Measurements from ENCODE around the gene ANKRD12.

ANKRD12 gene

GRCh38 chr18:9329471-9329870 lies 192.9 kb downstream of the ANKRD12 start:
- Histone ChIP-seq H4K20me1 (ENCODE audit: insufficient read depth, low read length) (no peaks in the 10 kb centered on the region), H3K4me3 (ENCODE audit: low read depth, low read length, poor library complexity, severe bottlenecking) (no peak overlapping the region), H3K27ac (ENCODE audit: low read depth, low read length, poor library complexity, severe bottlenecking) (no peak overlapping the region), H2AFZ (ENCODE audit: low read length) (no peak overlapping the region), H3K36me3 (ENCODE audit: insufficient read depth, low read length) (no peaks in the 10 kb centered on the region), H3K9ac (ENCODE audit: low read length) (no peak overlapping the region), H3K4me2 (ENCODE audit: low read length) (no peak overlapping the region), H3K79me2 (ENCODE audit: insufficient read depth, low read length) (no peaks in the 10 kb centered on the region), H3K27me3 (ENCODE audit: insufficient read depth, low read length) (no peaks in the 10 kb centered on the region; the same call in 1 of the 2 replicates), H3F3A (ENCODE audit: insufficient read depth, low read length) (no peaks in the 10 kb centered on the region), H3K9me3 (ENCODE audit: low read length) (peaks cover 4% of the 10 kb centered on the region; the same call in 1 of the 2 replicates), H3K4me1 (ENCODE audit: insufficient read depth, low read length, severe bottlenecking) (no peaks in the 10 kb centered on the region), H3K9me2 (ENCODE audit: low read depth, low read length) (no peaks in the 10 kb centered on the region)
- TF ChIP-seq CTCF (IDR thresholded peaks at IDR 0.05; ENCODE audit: low read length), result no peak
- no peak for TF ChIP-seq EZH2 (IDR thresholded peaks at IDR 0.05; ENCODE audit: borderline replicate concordance, low read length)

DNA sequence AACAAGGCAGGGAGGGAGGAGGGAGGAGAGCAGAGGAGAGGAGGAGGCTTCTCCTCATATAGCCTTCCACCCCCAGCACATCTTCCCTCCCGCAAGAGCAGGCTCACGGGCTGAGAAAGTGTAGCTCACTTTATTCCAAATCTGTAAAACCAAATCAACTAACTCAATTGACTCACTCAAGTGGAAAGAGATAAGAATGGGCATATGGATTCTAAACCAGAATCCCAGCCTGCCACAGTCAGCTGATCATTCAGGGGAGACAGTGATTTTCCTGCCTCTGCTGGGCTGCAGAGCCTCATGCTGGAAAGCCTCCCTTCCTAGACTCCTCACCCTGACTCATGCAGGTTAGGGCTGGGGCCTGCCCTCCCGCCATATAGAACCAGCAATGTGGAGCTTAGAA lies 193.8 kb downstream of the ANKRD12 start:
- TF ChIP-seq CTCF (IDR thresholded peaks at IDR 0.05; ENCODE audit: low read length) (no peak), EZH2 (IDR thresholded peaks at IDR 0.05; ENCODE audit: borderline replicate concordance, low read length) (no peak)
- Histone ChIP-seq H3K27ac (ENCODE audit: low read depth, low read length, poor library complexity, severe bottlenecking) (no peak overlapping the region), H3K4me1 (ENCODE audit: insufficient read depth, low read length, severe bottlenecking) (peaks cover 3% of the 10 kb centered on the region), H3K9me2 (ENCODE audit: low read depth, low read length) (no peaks in the 10 kb centered on the region), H3K36me3 (ENCODE audit: insufficient read depth, low read length) (no peaks in the 10 kb centered on the region), H2AFZ (ENCODE audit: low read length) (no peak overlapping the region), H3K27me3 (ENCODE audit: insufficient read depth, low read length) (no peaks in the 10 kb centered on the region; the same call in 1 of the 2 replicates), H3K9me3 (ENCODE audit: low read length) (peaks cover 4% of the 10 kb centered on the region; the same call in 1 of the 2 replicates), H4K20me1 (ENCODE audit: insufficient read depth, low read length) (no peaks in the 10 kb centered on the region), H3K79me2 (ENCODE audit: insufficient read depth, low read length) (no peaks in the 10 kb centered on the region), H3F3A (ENCODE audit: insufficient read depth, low read length) (no peaks in the 10 kb centered on the region), H3K9ac (ENCODE audit: low read length) (no peak overlapping the region), H3K4me2 (ENCODE audit: low read length) (no peak overlapping the region), H3K4me3 (ENCODE audit: low read depth, low read length, poor library complexity, severe bottlenecking) (no peak overlapping the region)

DNA sequence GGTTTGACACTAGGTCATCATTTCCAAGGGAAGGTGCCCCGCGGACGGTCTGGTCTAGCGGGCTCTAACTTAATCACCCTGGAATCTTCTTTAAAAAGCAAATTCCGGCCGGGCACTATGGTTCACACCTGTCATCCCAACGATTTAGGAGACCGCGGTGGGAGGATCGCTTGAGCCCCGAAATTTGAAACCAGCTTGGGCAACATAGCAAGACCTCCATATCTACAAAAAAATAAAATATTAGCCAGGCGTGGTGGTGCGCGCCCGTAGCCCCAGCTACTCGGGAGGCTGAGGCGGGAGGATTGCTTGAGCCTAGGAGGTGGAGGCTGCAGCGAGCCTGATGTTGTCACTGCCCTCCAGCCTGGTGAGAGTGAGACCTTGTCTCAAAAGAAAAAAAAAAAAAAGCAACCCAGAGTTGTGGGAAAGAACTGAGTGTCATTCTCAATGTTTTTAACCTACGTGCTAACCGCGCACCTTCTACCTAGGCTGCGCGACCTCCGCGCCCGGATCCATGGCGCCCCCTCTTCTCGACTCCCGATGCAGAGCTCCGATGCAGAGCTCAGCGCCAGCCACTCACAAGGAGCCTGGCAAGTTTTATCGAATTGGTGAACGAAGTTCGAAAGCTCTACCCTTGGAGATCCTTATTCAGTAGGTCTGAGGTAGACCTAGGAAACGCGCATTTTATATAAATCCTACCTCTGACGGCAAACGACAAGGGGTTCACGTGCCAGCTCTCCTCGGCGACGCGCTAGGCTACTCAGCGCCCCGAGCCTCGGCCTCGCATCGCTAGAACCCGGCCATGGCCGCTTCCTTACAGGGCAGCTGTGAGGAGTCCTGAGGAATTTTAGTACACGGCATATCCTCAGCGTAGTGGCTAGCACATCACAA lies 197.1 kb downstream of the ANKRD12 start:
- peaks cover 4% of the 10 kb centered on the region; the same call in 1 of the 2 replicates for H3K9me3 ChIP-seq (ENCODE audit: low read length)
- H3K4me1 ChIP-seq (ENCODE audit: insufficient read depth, low read length, severe bottlenecking), result peaks cover 10% of the 10 kb centered on the region
- H3K4me2 ChIP-seq (ENCODE audit: low read length), result peak overlapping the region; percentile 66
- no peaks in the 10 kb centered on the region; the same call in none of the 2 replicates for H3K36me3 ChIP-seq (ENCODE audit: insufficient read depth, low read length)
- H3K4me3 ChIP-seq (ENCODE audit: low read depth, low read length, poor library complexity, severe bottlenecking), result peak overlapping the region; percentile 55
- H3K27ac ChIP-seq (ENCODE audit: low read depth, low read length, poor library complexity, severe bottlenecking), result no peak overlapping the region
- no peaks in the 10 kb centered on the region for H4K20me1 ChIP-seq (ENCODE audit: insufficient read depth, low read length)
- no peaks in the 10 kb centered on the region; the same call in 1 of the 2 replicates for H3K27me3 ChIP-seq (ENCODE audit: insufficient read depth, low read length)
- TF ChIP-seq EZH2 (IDR thresholded peaks at IDR 0.05; ENCODE audit: borderline replicate concordance, low read length) (no peak), CTCF (IDR thresholded peaks at IDR 0.05; ENCODE audit: low read length) (no peak)
- peak overlapping the region; percentile 6; the same call in 1 of the 2 replicates for H3K9ac ChIP-seq (ENCODE audit: low read length)
- no peaks in the 10 kb centered on the region for H3F3A ChIP-seq (ENCODE audit: insufficient read depth, low read length)
- no peaks in the 10 kb centered on the region for H3K79me2 ChIP-seq (ENCODE audit: insufficient read depth, low read length)
- no peaks in the 10 kb centered on the region for H3K9me2 ChIP-seq (ENCODE audit: low read depth, low read length)
- 0 out of 2 replicates have a peak overlapping the region, but pooled peaks have one; percentile 32 for H2AFZ ChIP-seq (ENCODE audit: low read length)

All from OCI-LY1 (cell line).